Subcutaneous adipose tissue (tissue), 4 donors: Measurements from ENCODE around the gene CSTF2T. TPM values are rescaled to one million over a fixed set of nuclear protein-coding genes. Genes with fewer than 3 reads are reported as not detected.

Source experiments
- CTCF ChIP-seq: fragments of 450-650 bp; IDR thresholded peaks from one replicate; pipeline ENCODE4 v1.5.1; 2016; ENCODE audit warnings: low read depth, mild to moderate bottlenecking, control low read depth, antibody characterized with exemption, moderate library complexity
- total RNA-seq, 4 donors: library from RNA; depleted of rRNA; stranded (reverse); fragments of >200 nt; gene quantifications; one replicate each; pipeline ENCODE4 v1.1.0, GENCODE V29; 2016

CSTF2T gene
- total RNA-seq, 4 donors from 2014 or later, result 17.0 to 22.2 (median 20.4) TPM

GRCh38 chr10:51683031-51683691, 16.2 kb downstream of the CSTF2T start:
- TF ChIP-seq CTCF, result no peak

DNA sequence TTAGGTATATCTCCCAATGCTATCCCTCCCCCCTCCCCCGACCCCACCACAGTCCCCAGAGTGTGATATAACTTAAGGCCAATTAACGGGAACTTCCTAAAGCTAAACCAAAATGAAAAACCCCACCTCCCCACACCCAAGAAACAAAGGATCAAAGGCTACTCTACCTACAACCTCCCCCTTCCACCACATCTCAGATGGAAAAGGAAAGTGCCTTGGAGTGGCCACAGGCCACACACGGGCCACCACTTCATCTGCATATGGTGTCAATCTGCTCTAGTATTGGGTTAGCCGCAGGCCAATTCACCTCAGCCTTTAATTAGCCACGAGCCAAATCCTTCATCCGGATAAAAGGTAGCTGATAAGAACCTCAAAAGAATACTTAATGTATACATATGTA, 19.6 kb downstream of the CSTF2T start:
- no peak for TF ChIP-seq CTCF

GRCh38 chr10:51675088-51675487, 24.3 kb downstream of the CSTF2T start:
- no peak for TF ChIP-seq CTCF

GRCh38 chr10:51672039-51672535, 27.3 kb downstream of the CSTF2T start:
- no peak for TF ChIP-seq CTCF

DNA sequence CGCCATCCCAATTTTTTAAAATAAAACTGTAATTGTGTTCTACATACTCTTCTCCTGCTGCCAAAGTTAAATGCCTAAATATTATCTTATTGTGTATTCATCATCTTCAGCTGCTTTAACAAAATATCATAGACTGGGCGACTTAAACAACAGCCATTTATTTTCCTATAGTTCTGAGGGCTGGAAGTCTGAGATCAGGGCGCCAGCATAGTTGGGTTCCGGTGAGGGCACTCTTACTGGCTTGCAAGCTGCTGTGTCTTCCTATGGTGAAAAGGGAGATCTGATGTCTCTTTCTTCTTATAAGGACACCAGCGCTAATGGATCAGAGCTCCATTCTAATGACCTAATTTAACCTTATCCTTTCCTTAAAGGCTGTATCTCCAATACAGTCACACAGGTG, 30.4 kb downstream of the CSTF2T start:
- TF ChIP-seq CTCF, result no peak

- no peak for TF ChIP-seq CTCF
Measured at GRCh38 chr10:51668336-51668689, 31.1 kb downstream of the CSTF2T start.

DNA sequence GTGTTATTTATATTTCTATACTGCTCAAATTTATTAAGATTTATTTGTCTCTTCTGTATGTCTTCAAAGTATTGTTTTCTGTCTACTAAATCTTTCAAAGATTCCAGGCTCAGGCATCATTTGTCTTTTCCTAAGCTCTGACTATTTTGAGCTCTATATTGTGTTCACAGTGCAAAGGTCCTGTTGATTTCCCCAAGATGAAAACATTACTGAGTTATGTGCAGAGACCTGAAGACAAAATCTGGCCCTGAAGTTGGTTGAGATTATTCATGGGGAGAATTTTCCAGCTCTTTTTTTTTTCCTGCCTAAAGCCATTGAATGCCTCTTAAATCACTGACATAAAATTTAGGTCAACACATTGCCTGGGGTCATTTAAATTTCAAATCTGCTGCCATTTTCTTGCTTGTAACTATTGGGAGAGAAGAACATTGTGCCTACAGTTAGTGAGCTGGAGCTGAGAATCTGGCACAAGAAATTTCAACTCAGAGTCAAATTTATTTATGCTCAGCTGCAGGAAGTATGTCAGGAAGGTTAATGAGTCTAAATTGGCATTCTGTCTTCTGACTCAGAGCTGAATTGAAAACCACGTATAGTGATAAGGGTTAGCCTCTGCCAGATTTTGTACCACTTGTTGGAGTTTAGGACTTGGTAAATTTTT, 31.6 kb downstream of the CSTF2T start:
- no peak for TF ChIP-seq CTCF
